COLO668 (cell line): Measurements from ENCODE around the gene EVX1.
A peak's percentile ranks its signal among the peaks of the same experiment; 100 is the strongest.

Source experiments
- DNase-seq: peaks from one replicate; lab custom pipeline; 2025; ENCODE audit not compliant: unreplicated experiment; lab: John Stamatoyannopoulos, UW

EVX1 gene

DNA sequence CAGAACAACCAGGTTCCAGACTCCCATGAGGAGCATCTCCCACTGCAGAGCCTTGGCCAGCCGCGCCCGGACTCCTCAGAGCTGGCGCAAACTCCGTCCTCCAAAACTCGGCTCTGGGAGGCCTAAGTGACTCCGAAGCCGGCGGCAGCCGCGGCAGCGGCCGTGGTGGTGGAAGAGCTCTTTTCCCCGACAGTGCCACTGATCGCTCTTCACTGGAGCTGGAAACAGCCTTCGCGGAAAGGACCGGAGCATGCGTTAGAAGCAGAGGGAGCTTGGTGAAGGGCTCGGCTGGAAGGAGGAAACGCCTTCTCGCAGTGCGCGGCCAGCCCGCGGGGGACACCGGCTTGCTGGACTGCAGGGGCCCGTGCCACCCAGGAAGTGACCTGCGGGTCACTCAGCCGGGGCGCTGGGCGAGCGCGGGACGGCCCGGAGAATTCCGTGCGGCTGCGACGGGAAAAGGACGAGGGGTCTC lies 37.7 kb upstream of the EVX1 start:
- DNase-seq: no peak

DNA sequence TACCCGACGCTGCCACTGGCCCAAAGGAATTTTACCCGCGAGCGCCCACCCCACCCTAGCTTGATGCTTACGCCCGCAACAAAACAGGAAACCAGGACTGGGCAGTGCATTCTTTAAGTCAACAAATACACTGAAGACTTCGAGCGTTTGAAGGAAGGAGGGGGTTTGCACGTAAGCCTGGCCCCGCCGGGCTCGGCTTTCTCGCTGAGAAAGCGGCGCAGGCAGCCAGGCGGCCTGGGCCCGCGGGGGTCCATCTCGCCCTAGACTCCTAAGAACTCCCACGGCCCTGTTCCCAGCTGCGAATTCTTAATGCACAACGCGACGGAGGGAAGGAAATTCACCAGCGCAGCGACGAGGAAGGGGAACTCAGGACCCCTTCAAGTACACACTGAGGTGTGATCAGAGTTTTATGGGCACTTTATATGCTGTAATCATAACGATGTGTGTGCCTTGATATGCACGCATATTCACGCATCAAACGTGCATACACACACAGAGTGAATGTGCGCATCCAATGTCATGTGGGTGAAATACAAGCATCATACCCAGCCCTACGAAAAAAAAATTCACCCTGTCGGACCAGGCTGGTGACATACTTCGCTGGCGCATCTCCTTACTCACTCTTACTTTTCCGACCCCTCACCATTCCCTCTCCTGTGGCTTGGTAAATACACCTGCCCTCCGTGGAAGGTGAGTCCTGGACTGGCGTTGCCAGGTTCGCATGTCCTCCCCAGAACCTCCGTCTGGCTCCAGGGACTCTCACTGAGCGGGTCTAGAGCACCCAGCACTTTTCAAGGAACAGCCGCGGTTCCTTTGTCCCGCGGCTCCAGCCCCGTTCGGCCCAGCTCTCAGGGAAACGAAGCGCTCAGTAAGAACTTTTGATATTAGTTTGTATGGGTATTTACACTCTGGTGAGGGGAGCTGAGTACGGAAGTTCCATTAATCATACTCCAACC lies 37.0 kb upstream of the EVX1 start:
- DNase-seq: no peak

DNA sequence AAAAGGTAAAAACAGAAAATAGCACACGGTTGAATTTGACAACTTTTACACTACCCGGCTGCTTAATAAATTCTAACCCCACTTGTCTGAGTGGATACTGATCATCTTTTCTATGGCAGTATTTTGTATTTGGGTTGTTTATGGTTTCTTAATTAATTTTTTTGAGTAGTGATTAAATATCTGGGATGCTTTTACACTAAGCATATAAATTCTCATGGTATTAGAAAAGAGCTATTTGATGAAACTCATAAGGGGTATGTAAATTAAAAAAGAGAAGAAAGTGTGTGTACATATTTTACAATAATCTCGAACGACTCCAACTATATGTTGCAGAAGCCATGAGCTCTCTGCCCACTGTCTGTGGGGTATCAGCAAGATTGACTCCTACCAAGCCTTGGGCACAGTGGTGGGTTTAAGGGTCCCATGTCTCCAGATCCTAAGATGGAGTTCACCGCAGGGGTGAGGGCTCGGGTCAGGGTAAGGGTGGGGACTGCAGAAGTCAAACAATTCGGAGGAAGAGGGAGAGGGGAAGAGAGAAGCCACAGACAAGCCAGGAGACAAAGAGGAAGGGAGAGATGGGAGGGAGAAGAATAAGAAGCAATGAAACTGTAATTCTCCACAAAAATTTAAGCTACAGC lies 35.1 kb upstream of the EVX1 start:
- DNase-seq: no peak

DNA sequence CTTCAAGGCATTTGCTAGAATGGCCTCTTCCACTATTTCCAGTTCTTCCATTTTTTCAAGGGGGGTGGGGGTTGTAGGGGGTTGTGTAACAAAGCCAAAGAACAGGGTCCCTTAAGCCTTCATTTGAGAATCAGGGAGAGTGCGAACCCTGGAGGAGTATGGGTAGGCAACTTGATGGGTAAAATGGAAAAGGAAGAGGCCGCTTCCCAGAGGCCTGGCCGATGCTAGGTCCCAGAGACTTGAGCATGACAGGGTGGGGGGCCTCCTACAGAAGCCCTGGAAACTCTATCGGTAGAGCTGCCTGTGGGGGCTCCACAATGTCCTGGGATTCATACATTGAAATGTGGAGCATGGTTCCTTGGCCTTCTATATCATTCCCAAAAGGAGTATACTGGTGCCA lies 33.6 kb upstream of the EVX1 start:
- no peak for DNase-seq

DNA sequence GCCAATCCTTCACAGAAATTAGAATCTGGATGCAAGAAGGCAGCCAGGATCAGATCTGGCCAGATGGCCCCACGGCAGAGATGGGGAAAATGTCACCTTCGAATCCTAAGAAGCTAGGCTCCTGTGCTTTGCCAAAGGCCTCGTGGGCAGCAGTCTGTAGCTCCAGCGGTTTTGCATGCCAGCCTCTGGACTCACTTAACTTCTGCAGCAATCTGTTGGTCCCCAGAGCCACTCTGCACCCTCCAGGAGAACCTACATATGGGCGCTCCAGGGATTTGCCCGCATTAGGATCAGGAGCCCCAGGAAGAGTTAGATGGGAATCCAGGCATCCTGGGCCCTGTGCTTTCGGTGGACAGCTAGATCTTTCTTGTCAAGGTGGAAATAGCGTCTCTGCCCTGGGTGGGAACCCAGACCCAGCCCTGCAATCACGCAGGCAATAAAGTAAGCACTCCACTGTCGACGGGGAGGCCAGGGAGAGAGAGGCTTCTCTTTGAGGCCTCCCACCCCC lies 32.6 kb upstream of the EVX1 start:
- DNase-seq: no peak

DNA sequence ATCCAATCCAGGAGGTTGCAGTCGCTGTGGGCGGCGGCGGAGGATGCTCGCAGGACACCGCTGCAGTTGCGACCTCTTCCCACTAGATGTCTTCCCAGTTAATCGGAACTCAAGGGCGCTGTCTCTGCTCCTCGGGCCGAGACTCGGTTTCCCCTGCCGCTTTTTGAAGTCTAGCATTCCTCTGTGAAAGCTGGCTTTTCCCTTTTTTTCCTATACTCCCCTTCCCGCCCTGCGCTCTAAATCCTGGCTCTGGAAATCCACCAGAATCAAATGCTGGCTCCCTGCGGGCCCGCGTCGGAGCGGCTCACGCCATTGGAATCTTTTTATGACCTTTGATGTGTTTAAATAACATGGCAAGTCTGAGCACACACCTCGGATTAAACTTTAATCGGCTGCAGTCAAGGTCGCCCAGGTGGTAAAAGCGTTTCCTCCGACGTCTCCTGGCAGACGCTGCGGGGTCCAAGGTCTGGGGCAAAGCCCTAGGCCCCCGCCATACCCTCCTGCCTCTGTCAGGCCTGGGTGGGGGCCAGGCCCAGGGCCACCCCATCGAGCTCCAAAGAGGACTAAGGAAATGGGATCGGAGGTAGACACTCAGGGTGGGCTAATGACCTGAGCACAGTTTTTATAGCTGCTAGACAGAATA lies 32.0 kb upstream of the EVX1 start:
- DNase-seq: peak; percentile 58

DNA sequence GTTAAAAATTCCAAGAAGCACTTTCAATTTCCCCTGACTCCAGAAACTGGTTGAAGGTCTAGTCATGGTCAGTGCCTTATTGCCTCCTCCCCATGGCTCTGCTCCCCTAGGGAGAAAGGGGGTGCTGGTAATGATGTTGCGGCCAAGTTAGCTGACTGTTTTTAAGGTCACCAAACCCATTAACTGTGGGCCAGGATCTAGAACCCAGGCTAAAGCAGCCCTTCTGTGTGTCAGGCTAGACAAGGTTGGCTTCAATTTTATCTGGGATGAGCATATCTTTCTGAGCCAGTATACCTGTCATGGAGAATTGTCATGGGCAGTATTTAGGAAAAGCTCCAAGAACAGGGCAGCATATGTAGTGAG lies 31.5 kb upstream of the EVX1 start:
- DNase-seq: no peak

DNA sequence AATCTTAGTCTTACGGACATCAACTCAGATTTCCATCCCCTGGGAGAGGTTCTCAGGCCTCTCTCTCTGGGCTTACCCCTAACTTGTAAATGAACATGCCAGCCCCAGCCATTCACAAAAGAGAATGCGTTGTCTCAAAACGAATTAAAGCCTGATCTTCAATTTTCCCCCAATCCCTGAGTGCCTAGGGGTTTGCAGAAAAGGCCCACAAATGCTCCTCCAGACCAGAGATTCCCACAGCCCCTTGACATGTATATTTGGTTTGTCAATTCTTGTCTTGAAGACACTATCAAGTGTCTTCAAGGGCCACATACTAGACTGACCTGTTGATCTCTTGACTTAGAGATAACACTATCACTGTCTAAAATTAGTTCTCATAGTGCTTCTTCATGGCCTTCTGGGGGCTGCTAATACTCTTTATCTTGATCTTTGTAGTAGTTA lies 30.8 kb upstream of the EVX1 start:
- no peak for DNase-seq

DNA sequence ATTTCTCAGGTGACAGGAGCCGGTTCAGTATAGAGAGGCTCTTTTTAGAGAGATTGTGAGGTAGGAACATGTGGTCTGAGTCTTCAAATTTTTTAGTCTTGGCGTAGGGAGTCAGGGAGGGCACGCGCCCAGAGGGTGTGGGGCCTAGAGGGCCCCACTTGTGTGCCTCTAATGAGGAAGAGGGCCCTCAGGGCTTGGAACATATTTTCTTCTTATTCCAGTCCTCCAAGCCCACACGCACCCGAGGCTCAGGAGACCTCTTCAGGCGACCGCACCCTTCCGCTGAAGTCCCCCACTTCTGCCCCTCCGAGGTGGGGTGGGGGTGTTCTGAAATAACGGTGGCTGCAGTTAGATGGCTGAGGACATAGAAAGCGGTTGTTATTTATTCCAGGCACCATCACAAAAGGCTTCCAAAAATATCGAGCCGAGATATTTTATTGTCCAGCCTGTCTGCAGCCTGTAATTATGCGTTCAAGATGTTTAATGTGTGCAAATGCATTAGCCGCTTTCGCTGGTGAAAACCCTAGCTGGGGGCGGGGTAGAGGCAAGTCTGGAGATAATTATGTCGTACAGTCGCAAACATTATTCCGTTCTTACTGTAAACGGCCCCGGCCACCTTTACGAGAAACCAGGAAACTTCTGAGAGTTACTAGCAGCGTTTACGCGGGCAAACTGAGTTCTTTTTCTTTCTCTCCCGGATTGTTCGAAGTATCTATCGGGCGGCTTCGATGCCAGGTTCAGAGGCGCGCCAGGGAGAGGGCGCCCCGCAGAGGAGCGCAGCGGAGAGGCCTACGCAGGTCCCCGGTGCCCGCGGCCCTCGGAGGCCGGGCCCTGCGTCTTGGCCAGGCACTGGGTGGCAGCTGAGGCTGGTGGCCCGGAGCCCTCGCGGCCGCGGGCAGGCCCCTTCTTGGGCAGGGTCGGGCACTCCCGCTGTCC lies 29.8 kb upstream of the EVX1 start:
- no peak for DNase-seq

DNA sequence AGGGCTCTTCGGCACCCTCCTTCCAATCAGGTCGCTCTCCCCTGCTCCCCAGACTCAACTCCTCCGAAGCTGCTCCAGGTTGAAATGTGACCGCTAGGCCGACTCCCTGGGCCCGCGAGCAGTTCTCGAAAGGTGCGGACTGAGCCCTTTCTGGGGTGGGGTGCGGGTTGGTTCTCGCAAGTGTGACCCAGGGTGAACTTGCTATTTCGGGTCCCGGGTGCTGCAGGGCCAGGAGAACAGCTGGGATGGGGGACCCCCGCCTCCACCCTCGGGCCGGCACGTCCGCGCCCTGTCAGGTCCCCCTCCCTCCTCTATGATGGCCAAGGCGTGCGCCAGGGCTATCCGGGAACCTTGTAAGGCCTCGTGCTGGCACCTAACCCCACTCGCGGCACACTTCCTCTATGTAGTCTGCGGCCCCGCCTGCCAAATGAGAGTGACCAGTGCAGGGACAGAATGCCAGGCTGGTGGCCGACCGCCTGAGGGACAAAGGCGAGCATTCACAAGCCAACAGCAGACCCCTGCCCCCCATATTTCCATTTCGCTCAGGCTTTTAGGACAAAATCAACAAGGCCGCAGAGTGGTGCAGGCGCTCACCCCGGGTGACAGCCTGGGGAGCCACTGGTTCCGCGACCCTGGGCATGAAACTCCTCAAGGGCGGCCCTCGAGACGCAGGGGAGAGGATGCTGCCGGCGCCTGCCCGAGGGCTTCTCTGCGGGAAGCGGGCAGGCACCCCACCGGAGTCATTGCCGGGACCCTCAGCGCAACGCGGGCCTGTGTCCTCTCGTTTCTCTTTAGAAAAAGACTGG lies 29.0 kb upstream of the EVX1 start:
- DNase-seq: no peak

DNA sequence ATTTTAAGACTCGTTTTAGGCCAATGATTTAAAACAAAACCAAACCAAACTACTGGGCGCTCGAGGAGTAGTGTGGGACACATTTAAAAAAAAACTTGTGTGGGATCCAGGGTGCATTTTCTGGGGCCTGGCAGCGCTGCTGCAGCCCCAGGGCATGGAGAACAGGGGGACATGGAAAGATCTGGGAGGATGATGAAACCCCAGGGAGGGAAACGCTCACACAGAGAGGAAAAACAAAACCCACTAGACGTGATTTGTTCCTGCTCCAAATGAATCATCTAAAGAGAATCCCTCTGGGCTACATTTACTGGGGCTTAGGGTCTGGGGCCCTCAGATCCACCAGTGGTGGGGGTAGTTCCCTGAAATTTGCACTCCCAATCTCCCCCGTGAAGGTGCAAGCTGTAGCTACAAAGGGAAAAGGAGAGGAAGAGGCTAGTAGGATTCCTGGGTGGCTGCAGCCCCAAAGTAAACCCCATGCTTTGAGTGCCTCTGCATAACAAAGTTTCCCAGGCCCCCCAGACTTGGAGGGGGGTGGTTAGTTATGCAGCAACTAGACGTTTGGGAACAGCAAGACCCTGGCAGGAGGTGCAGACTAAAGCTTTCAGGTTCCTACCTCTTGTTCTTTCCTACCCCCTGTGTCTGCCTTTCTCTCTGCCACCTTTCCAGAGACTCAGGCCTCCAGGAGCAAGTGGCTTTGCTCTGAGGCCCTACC lies 28.2 kb upstream of the EVX1 start:
- DNase-seq: no peak

DNA sequence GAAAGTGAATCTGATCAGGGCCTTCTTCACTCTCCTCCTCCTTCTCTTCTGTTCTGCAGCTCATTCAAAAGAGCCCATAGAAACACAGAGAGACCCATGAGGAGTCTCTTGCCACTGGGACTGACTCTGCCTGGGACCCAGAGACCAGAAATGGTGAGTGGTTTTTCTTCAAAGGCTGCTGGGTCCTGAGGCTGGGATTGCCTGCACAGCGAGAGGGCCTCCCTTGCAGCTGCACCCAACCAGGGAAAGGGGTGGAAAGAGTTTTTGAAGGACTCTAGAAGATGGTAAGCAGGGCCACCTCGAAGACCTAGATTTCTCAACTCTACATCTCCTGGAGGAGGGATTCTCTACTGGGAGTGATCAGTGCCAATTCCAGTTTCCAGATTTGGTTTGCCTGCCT lies 27.2 kb upstream of the EVX1 start:
- no peak for DNase-seq

DNA sequence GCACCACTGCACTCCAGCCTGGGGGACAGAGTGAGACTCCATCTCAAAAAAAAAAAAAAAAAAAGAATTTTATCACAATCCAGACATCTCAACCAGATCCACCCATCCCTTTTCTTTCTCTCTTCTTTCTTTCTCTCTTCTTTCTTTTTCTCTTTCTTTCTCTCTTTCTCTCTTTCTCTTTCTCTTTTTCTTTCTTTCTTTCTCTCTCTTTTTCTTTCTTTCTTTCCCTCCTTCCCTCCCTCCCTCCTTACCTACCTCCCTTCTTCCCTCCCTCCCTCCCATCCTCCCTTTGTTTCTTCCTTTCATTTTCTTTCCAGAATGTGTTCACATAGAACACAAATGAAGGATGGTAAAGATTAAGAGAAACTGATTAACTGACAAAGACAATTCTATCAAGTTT lies 24.7 kb upstream of the EVX1 start:
- no peak for DNase-seq

DNA sequence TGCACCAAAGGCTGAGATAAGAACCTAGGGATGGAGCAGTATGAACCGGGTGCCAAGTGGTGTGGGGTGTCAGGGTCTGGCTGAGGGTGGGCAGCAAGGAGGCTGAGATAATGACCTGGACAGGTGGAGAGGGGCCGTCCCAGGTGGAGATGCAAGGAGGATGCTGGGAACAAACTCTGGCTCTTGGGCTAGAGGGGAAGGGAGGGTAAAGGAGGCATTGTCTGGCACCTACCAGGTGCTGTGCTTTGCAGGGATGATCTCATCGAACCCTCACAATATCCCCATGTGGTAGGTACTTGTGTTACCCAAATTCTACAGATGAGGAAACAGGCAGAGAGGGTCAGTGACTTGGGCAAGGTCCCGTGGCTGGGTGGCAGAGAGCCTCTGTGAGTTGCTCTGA lies 22.8 kb upstream of the EVX1 start:
- no peak for DNase-seq

DNA sequence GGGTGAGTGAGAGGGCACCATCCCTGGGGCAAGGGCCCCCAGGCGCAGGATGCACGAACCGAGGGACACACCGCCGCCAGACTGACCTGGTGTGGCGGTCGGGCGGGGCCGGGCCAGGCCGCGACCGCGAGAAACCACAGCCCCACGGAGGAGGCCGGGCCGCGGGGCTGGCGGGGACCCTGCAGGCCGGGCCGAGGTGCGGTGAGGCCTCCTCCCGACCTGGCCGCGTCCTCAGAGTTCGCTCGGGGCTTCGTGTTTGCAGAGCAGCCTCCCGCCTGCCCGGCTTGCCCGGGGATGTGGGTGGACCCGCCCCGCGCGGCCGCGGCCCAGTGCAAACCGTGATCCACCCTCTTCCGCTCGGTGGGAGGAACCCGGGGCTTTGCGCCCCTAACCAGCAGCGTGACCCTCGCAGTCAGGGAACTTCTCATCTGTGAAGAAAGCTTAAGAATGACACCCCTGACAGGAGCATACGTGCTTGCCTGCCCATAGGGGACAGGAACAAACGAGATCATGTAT lies 22.1 kb upstream of the EVX1 start:
- no peak for DNase-seq

DNA sequence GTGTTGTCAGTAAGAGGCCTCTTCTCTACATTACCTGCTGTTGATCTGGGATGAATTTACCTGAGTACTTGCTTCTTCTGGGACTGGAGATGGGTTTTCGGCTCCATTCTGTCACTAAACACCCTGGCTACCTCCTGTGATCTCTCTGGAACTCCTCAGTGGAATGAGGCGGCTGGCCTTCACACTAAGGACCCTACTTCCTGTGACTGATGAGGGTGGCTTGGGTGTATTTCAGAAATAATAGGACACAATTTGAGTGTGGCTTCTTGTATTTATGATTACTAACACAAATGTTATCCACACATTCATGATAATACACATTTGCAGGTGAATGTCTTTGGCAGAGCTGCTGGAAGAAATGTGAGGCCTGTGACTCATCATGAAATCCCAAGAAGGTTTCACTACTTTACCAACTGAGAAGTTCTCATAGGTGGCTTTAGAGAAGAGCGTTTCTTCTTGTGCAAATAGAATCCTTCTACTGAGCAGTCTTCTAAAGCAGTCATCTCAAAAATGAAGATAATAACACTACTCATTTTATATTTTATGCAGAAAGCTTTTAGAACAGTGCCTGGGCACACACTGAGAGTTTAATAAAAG lies 21.3 kb upstream of the EVX1 start:
- no peak for DNase-seq

DNA sequence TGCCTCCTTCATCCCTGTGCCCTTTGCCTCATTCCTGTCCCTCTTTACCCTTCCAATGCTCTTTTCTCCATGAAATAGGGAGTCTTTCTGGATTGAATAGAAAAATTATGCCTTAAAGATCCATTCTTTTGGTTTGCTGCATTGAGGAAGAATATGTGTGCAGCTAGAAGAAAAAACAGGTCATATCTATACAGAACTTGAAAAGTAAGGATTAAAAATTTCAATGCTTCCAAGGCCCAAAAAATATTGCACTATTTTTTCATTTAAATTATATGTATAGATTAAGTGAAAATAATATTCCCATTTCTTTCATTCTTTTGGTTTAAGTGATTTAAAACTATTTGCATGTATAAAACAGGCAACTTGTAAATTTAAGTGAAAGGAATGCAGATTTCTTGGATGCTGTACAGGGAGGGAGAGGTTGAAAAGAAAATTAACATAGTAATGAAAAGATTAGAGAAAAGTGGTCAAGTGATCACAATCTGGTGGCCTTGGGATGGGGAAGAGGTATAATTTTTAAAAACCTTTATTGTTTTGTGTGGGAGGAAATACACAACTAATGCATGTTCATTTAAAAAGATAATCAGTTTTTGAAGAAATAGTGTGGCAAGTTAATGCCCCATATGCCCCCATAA lies 18.5 kb upstream of the EVX1 start:
- no peak for DNase-seq
